ENCODE measurements around the gene PELI2. TPM values are rescaled to one million over a fixed set of nuclear protein-coding genes. Genes with fewer than 3 reads are reported as not detected.
A peak's percentile ranks its signal among the peaks of the same experiment; 100 is the strongest.

Gene PELI2
- total RNA-seq, 1 experiment from 2014 or later: 10.0 TPM

- Histone ChIP-seq H3K4me3 (no peak overlapping the region), H3K9me3 (ENCODE audit: insufficient read depth, low read depth) (no peaks in the 10 kb centered on the region), H3K79me2 (ENCODE audit: low read depth) (no peaks in the 10 kb centered on the region), H3K27me3 (ENCODE audit: insufficient read depth, low read depth) (no peaks in the 10 kb centered on the region), H4K20me1 (ENCODE audit: insufficient read depth) (no peaks in the 10 kb centered on the region), H3K4me1 (replicated peaks; ENCODE audit: insufficient read depth) (peaks cover 12% of the 10 kb centered on the region; the same call in 1 of the 2 replicates), H3F3A (ENCODE audit: insufficient read depth, low read depth) (no peaks in the 10 kb centered on the region), H2AFZ (no peak overlapping the region), H3K4me2 (peak overlapping the region; percentile 35), H3K36me3 (ENCODE audit: low read depth) (no peaks in the 10 kb centered on the region), H3K27ac (no peak overlapping the region), H3K9me2 (ENCODE audit: insufficient read depth) (no peaks in the 10 kb centered on the region)
- CTCF ChIA-PET: no interaction called here
- POLR2A ChIA-PET (ENCODE audit: unreplicated experiment): interaction anchor here (0.7 kb wide), 1 partner anchor 393 kb away, joined by 10 read pairs; no protein-coding TSS in a partner anchor
- no TSS peak for BruUV-seq (replicated peaks)
- DNase-seq: peak in 1 of 2 experiments; percentile 37
- no peak for TF ChIP-seq EZH2 (IDR thresholded peaks at IDR 0.05; ENCODE audit: low read depth)
- TF ChIP-seq, protein P1, sequence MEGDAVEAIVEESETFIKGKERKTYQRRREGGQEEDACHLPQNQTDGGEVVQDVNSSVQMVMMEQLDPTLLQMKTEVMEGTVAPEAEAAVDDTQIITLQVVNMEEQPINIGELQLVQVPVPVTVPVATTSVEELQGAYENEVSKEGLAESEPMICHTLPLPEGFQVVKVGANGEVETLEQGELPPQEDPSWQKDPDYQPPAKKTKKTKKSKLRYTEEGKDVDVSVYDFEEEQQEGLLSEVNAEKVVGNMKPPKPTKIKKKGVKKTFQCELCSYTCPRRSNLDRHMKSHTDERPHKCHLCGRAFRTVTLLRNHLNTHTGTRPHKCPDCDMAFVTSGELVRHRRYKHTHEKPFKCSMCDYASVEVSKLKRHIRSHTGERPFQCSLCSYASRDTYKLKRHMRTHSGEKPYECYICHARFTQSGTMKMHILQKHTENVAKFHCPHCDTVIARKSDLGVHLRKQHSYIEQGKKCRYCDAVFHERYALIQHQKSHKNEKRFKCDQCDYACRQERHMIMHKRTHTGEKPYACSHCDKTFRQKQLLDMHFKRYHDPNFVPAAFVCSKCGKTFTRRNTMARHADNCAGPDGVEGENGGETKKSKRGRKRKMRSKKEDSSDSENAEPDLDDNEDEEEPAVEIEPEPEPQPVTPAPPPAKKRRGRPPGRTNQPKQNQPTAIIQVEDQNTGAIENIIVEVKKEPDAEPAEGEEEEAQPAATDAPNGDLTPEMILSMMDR (conservative IDR thresholded peaks at IDR 0.05): no peak
- intact Hi-C loops (cut with micrococcal nuclease; ENCODE audit: unreplicated experiment): no loop called here
Measured at GRCh38 chr14:56172571-56172971, 54.4 kb downstream of the PELI2 start.

DNA sequence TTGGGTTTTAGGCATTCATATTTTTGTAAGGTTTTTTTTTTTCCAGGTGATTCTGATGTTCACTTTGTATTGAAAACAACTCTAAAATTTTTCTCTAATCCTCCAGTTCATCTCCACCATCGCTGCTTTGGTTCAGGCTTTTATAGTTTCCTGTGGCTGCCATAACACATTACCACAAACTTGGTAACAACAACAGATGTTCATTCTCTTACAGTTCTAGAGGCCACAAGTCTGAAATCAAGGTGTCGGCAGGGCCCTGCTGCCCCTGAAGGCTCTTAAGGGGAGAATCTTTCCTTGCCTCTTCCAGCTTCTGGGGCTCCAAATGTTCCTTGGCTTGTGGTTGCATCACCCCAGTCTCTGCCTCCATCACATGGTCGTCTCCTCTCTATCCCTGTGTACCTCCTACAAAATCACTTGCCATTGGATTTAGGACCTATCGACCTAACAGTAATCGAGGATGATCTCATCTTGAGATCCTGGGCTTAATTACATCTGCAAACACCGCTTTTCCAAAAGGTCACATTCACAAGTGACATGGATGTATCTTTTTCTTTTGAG lies 55.2 kb downstream of the PELI2 start:
- Histone ChIP-seq H3K79me2 (ENCODE audit: low read depth) (no peaks in the 10 kb centered on the region), H3K9me2 (ENCODE audit: insufficient read depth) (no peaks in the 10 kb centered on the region), H2AFZ (no peak overlapping the region), H3K4me2 (no peak overlapping the region), H3K27ac (no peak overlapping the region), H3K4me1 (replicated peaks; ENCODE audit: insufficient read depth) (peaks cover 12% of the 10 kb centered on the region; the same call in 1 of the 2 replicates), H3F3A (ENCODE audit: insufficient read depth, low read depth) (no peaks in the 10 kb centered on the region), H3K4me3 (no peak overlapping the region), H3K9me3 (ENCODE audit: insufficient read depth, low read depth) (no peaks in the 10 kb centered on the region), H3K36me3 (ENCODE audit: low read depth) (no peaks in the 10 kb centered on the region), H4K20me1 (ENCODE audit: insufficient read depth) (no peaks in the 10 kb centered on the region), H3K27me3 (ENCODE audit: insufficient read depth, low read depth) (no peaks in the 10 kb centered on the region)
- ChIA-PET POLR2A (ENCODE audit: unreplicated experiment) (interaction anchor here (0.7 kb wide), 1 partner anchor 393 kb away, joined by 10 read pairs; no protein-coding TSS in a partner anchor), CTCF (no interaction called here)
- TF ChIP-seq EZH2 (IDR thresholded peaks at IDR 0.05; ENCODE audit: low read depth): no peak
- TF ChIP-seq, protein P1 (conservative IDR thresholded peaks at IDR 0.05): no peak
- no peak for DNase-seq
- no TSS peak for BruUV-seq (replicated peaks)
- intact Hi-C loops (cut with micrococcal nuclease; ENCODE audit: unreplicated experiment): no loop called here

- TF ChIP-seq, protein P1 (conservative IDR thresholded peaks at IDR 0.05): no peak
- no peak for TF ChIP-seq EZH2 (IDR thresholded peaks at IDR 0.05; ENCODE audit: low read depth)
- Histone ChIP-seq H3K9me3 (ENCODE audit: insufficient read depth, low read depth) (no peaks in the 10 kb centered on the region), H3K4me1 (replicated peaks; ENCODE audit: insufficient read depth) (peaks cover 12% of the 10 kb centered on the region; the same call in 1 of the 2 replicates), H3K27ac (no peak overlapping the region), H2AFZ (no peak overlapping the region), H3K27me3 (ENCODE audit: insufficient read depth, low read depth) (no peaks in the 10 kb centered on the region), H3K9me2 (ENCODE audit: insufficient read depth) (peaks cover 4% of the 10 kb centered on the region; the same call in 1 of the 2 replicates), H3F3A (ENCODE audit: insufficient read depth, low read depth) (no peaks in the 10 kb centered on the region), H3K4me3 (no peak overlapping the region), H3K36me3 (ENCODE audit: low read depth) (no peaks in the 10 kb centered on the region), H4K20me1 (ENCODE audit: insufficient read depth) (no peaks in the 10 kb centered on the region), H3K79me2 (ENCODE audit: low read depth) (no peaks in the 10 kb centered on the region), H3K4me2 (no peak overlapping the region)
- CTCF ChIA-PET: interaction anchor here (0.6 kb wide), 1 partner anchor 16 kb away, joined by 3 read pairs; no protein-coding TSS in a partner anchor
- POLR2A ChIA-PET (ENCODE audit: unreplicated experiment): no interaction called here
- DNase-seq: no peak
- BruUV-seq (replicated peaks): no TSS peak
- intact Hi-C loops (cut with micrococcal nuclease; ENCODE audit: unreplicated experiment): no loop called here
Measured at GRCh38 chr14:56175773-56176172, 57.6 kb downstream of the PELI2 start.

All from PC-9 (cell line).